IMR-90 (cell line): Measurements from ENCODE around the gene TMEM263. TPM values are rescaled to one million over a fixed set of nuclear protein-coding genes. Genes with fewer than 3 reads are reported as not detected.

ENCODE experiments used
- ATAC-seq: fragments of 200-7000 bp; cut with Tn5 transposase; 2 replicates; pipeline ENCODE4 v1.9.1; 2020; ENCODE audit warnings: low read depth, mild to moderate bottlenecking, moderate library complexity
- BruUV-seq: library from RNA; stranded (reverse); fragments of 400-500 nt; replicated peaks from 2 replicates; lab custom pipeline; 2021; lab: Mats Ljungman, UMichigan
- CTCF ChIA-PET: fragments of 300-600 bp; formaldehyde crosslinking; extraction: SDS; loops from one replicate; lab custom pipeline; 2021; ENCODE audit warnings: antibody characterized with exemption; lab: Yijun Ruan, JAX
- POLR2A ChIA-PET: fragments of 300-600 bp; sonication (Branson Sonifier 250); formaldehyde crosslinking; loops from one replicate; lab custom pipeline; 2022; ENCODE audit warnings: antibody characterized with exemption; ENCODE audit not compliant: unreplicated experiment; lab: Charles Lee
- DNase-seq: peaks from one replicate; pipeline ENCODE4 v3.0.0; 2013
- H2AFZ ChIP-seq: replicated peaks from 2 replicates; pipeline ENCODE3; 2013; ENCODE audit warnings: low read length, mild to moderate bottlenecking; ENCODE audit not compliant: poor library complexity
- H2AK5ac ChIP-seq: 2 replicates; pipeline ENCODE4 v1.6.1; 2013; ENCODE audit warnings: low read depth, low read length, inconsistent platforms
- H2AK9ac ChIP-seq: replicated peaks from 2 replicates; pipeline ENCODE3; 2013; ENCODE audit warnings: mild to moderate bottlenecking, low read depth, low read length, moderate library complexity; ENCODE audit not compliant: poor library complexity
- H2BK120ac ChIP-seq: 2 replicates; pipeline ENCODE4 v1.6.1; 2013; ENCODE audit warnings: low read depth, low read length, inconsistent platforms
- H2BK15ac ChIP-seq: 3 replicates; pipeline ENCODE4 v1.6.1; 2013; ENCODE audit warnings: low read depth, low read length, inconsistent platforms
- H2BK20ac ChIP-seq: 2 replicates; pipeline ENCODE4 v1.6.1; 2013; ENCODE audit warnings: low read depth, mild to moderate bottlenecking, inconsistent platforms, low read length, moderate library complexity
- H2BK5ac ChIP-seq: 2 replicates; pipeline ENCODE4 v1.6.1; 2013; ENCODE audit warnings: mild to moderate bottlenecking, low read depth, low read length, inconsistent platforms; ENCODE audit not compliant: poor library complexity, severe bottlenecking
- H3K14ac ChIP-seq: replicated peaks from 2 replicates; pipeline ENCODE4 v1.6.1; 2013; ENCODE audit warnings: low read depth, low read length, inconsistent platforms
- H3K18ac ChIP-seq: 2 replicates; pipeline ENCODE4 v1.6.1; 2013; ENCODE audit warnings: low read depth, low read length, control low read depth
- H3K23ac ChIP-seq: 2 replicates; pipeline ENCODE4 v1.6.1; 2013; ENCODE audit warnings: low read depth, low read length, inconsistent platforms
- H3K27ac ChIP-seq: 2 replicates; pipeline ENCODE4 v1.5.1; 2013; ENCODE audit warnings: mild to moderate bottlenecking, control low read depth, low read length; ENCODE audit not compliant: insufficient read depth
- H3K27me3 ChIP-seq: 2 replicates; pipeline ENCODE4 v1.6.1; 2013; ENCODE audit warnings: low read length; ENCODE audit not compliant: control insufficient read depth, insufficient read depth
- H3K36me3 ChIP-seq: 2 replicates; pipeline ENCODE4 v1.6.1; 2013; ENCODE audit warnings: low read length, mixed read lengths; ENCODE audit not compliant: control insufficient read depth, insufficient read depth
- H3K4ac ChIP-seq: 2 replicates; pipeline ENCODE4 v1.6.1; 2013; ENCODE audit warnings: low read depth, low read length, inconsistent platforms
- H3K4me1 ChIP-seq: 2 replicates; pipeline ENCODE4 v1.6.1; 2013; ENCODE audit warnings: low read length, mixed read lengths; ENCODE audit not compliant: control insufficient read depth, insufficient read depth
- H3K4me2 ChIP-seq: 2 replicates; pipeline ENCODE4 v1.6.1; 2013; ENCODE audit warnings: low read depth, mild to moderate bottlenecking, control low read depth, low read length, moderate library complexity
- H3K4me3 ChIP-seq: 2 replicates; pipeline ENCODE4 v1.5.1; 2013; ENCODE audit warnings: low read depth, mild to moderate bottlenecking, control low read depth, low read length, moderate library complexity; ENCODE audit not compliant: insufficient read depth
- H3K56ac ChIP-seq: 2 replicates; pipeline ENCODE4 v1.6.1; 2013; ENCODE audit warnings: low read length, inconsistent platforms; ENCODE audit not compliant: insufficient read depth; ENCODE audit errors: extremely low read depth
- H3K79me1 ChIP-seq, 2 experiments: 2 replicates each; pipeline ENCODE4 v1.6.1; 2013; ENCODE audit warnings: low read length in 2 of 2, inconsistent platforms in 1 of 2, low read depth in 1 of 2
- H3K9ac ChIP-seq: 2 replicates; pipeline ENCODE4 v1.6.1; 2013; ENCODE audit warnings: low read depth, low read length, control low read depth
- H3K9me1 ChIP-seq: 2 replicates; pipeline ENCODE4 v1.6.1; 2013; ENCODE audit warnings: low read length, inconsistent platforms; ENCODE audit not compliant: insufficient read depth
- H3K9me3 ChIP-seq: 2 replicates; pipeline ENCODE4 v1.6.1; 2013; ENCODE audit warnings: low read length; ENCODE audit not compliant: control insufficient read depth, insufficient read depth
- H4K20me1 ChIP-seq: 2 replicates; pipeline ENCODE4 v1.6.1; 2013; ENCODE audit warnings: low read length, inconsistent platforms; ENCODE audit not compliant: insufficient read depth
- H4K5ac ChIP-seq: 2 replicates; pipeline ENCODE4 v1.6.1; 2013; ENCODE audit warnings: mild to moderate bottlenecking, low read depth, low read length, control low read depth
- H4K8ac ChIP-seq, 2 experiments: 2 replicates each; pipeline ENCODE4 v1.6.1; 2013; ENCODE audit warnings: low read depth in 2 of 2, low read length in 2 of 2, control low read depth in 1 of 2, inconsistent platforms in 1 of 2
- H4K91ac ChIP-seq: 2 replicates; pipeline ENCODE4 v1.6.1; 2013; ENCODE audit warnings: low read depth, low read length, inconsistent platforms; ENCODE audit not compliant: insufficient read depth
- CEBPB ChIP-seq: IDR thresholded peaks from 2 replicates; pipeline ENCODE4 v1.6.1; 2012; ENCODE audit warnings: low read depth, low read length, improper control_type of control experiment
- CHD1 ChIP-seq: IDR thresholded peaks from 2 replicates; pipeline ENCODE4 v1.6.1; 2012; ENCODE audit warnings: low read depth, low read length, improper control_type of control experiment
- NFE2L2 ChIP-seq: fragments of 150-350 bp; IDR thresholded peaks from 2 replicates; pipeline ENCODE4 v1.6.1; 2016; ENCODE audit warnings: low read depth, mild to moderate bottlenecking, low read length
- POLR2A ChIP-seq: IDR thresholded peaks from 2 replicates; pipeline ENCODE4 v1.6.1; 2012; ENCODE audit warnings: mild to moderate bottlenecking, low read depth, low read length
- RFX5 ChIP-seq: IDR thresholded peaks from 2 replicates; pipeline ENCODE4 v1.8.0; 2012; ENCODE audit warnings: low read depth, mild to moderate bottlenecking, low read length, moderate library complexity
- SMC3 ChIP-seq: fragments of 150-350 bp; IDR thresholded peaks from 2 replicates; pipeline ENCODE4 v1.6.1; 2016; ENCODE audit warnings: low read depth, mild to moderate bottlenecking, antibody characterized with exemption, low read length, moderate library complexity
- WGBS, 2 experiments: methylation state at CpG; one replicate each; pipeline versions ENCODE4 v1.1.5 to v1.1.7; 2013; ENCODE audit warnings: missing lambda C conversion rate in 2 of 2; ENCODE audit not compliant: insufficient read length in 1 of 2; ENCODE audit errors: extremely low coverage in 2 of 2; 5-methylcytosine and 5-hydroxymethylcytosine counted together
- dilution Hi-C: fragments of 300-500 bp; cut with HindIII; formaldehyde crosslinking; loops from one replicate; pipeline ENCODE4 v1.14.3; 2018; ENCODE audit warnings: low sequenced_read_pairs; ENCODE audit not compliant: unreplicated experiment
- in situ Hi-C: fragments of 300-500 bp; cut with MboI; formaldehyde crosslinking; loops from 3 replicates; pipeline ENCODE4 v1.14.3; 2019; ENCODE audit warnings: low sequenced_read_pairs, inconsistent platforms, mixed read lengths
- intact Hi-C: fragments of 100-400 bp; cut with micrococcal nuclease; formaldehyde crosslinking; loops from 2 replicates; pipeline ENCODE4 v1.10.0; 2022
- polyA plus RNA-seq, 3 experiments: library from polyadenylated mRNA; depleted of rRNA; stranded (reverse); fragments of >200 nt; gene quantifications; 2 replicates each; pipeline ENCODE4 v1.2.3, GENCODE V29; 2012; ENCODE audit warnings: low replicate concordance in 1 of 3
- total RNA-seq: library from RNA; depleted of rRNA; stranded (reverse); fragments of >200 nt; gene quantifications from 2 replicates; pipeline ENCODE4 v1.2.3, GENCODE V29; 2012

Gene TMEM263
- total and polyA plus RNA-seq, 2 of the 4 experiments (the other 2 are of a cell fraction): 47.9 to 99.7 TPM

GRCh38 chr12:106917503-106917902 is 38.2 kb upstream of the TMEM263 start:
- Histone ChIP-seq H3K14ac (no peak overlapping the region), H3K4me2 (no peak overlapping the region), H2AK9ac (no peak overlapping the region), H3K27me3 (peaks cover 12% of the 10 kb centered on the region), H2BK5ac (no peak overlapping the region), H4K20me1 (no peaks in the 10 kb centered on the region), H4K8ac (no peak overlapping the region), H3K4me1 (no peaks in the 10 kb centered on the region), H3K79me1 (no peaks in the 10 kb centered on the region), H4K91ac (no peak overlapping the region), H3K9ac (no peak overlapping the region), H3K4me3 (no peak overlapping the region), H3K9me1 (no peaks in the 10 kb centered on the region), H3K23ac (no peak overlapping the region), H2AK5ac (no peak overlapping the region), H2BK15ac (no peak overlapping the region), H3K18ac (no peak overlapping the region), H2BK120ac (no peak overlapping the region), H3K36me3 (no peaks in the 10 kb centered on the region), H4K5ac (no peak overlapping the region), H3K27ac (no peak overlapping the region), H3K56ac (no peak overlapping the region), H2BK20ac (no peak overlapping the region), H3K9me3 (no peaks in the 10 kb centered on the region), H2AFZ (no peak overlapping the region), H3K4ac (no peak overlapping the region)
- in situ Hi-C loops (loop anchor here (5.0 to 10.0 kb wide), 2 partner anchors 530 to 683 kb away; no protein-coding TSS in a partner anchor), dilution Hi-C loops (loop anchor here (25.0 kb wide), 1 partner anchor 530 kb away; no protein-coding TSS in a partner anchor), intact Hi-C loops (loop anchor here (10.0 kb wide), 1 partner anchor 143 kb away; the partner anchor contains the start of gene RIC8B)
- DNase-seq (no peak), ATAC-seq (no peak)
- ChIA-PET CTCF (interaction anchor here (0.6 to 0.7 kb wide), 2 partner anchors 503 to 527 kb away, joined by 4 to 8 read pairs; no protein-coding TSS in a partner anchor), POLR2A (no interaction called here)
- WGBS, 2 experiments: 63% methylated on average over 3 of the region's 7 CpGs; no CpG with 5 or more reads in 1 of the 2 experiments
- no TSS peak for BruUV-seq
- no peak for TF ChIP-seq RFX5
- TF ChIP-seq CEBPB: no peak
- TF ChIP-seq POLR2A: no peak
- TF ChIP-seq NFE2L2: no peak
- TF ChIP-seq CHD1: no peak
- no peak for TF ChIP-seq SMC3
